HCT116 (cell line): ENCODE results near the gene INSR. TPM values are rescaled to one million over a fixed set of nuclear protein-coding genes. Genes with fewer than 3 reads are reported as not detected.

Experiments
- ATAC-seq: fragments of 200-7000 bp; cut with Tn5 transposase; 2 replicates; pipeline ENCODE4 v1.9.1; 2020; ENCODE audit warnings: mild to moderate bottlenecking, moderate library complexity
- BruUV-seq: library from RNA; stranded (reverse); fragments of 400-500 nt; replicated peaks from 2 replicates; lab custom pipeline; 2021; lab: Mats Ljungman, UMichigan
- CTCF ChIA-PET: fragments of 300-600 bp; sonication (Branson Sonifier 250); formaldehyde crosslinking; loops from one replicate; lab custom pipeline; 2021; ENCODE audit warnings: antibody characterized with exemption; lab: Charles Lee
- POLR2A ChIA-PET: fragments of 300-600, 350-600 bp; sonication (Branson Sonifier 250); formaldehyde crosslinking; loops from one replicate; lab custom pipeline; 2021; ENCODE audit warnings: antibody characterized with exemption; lab: Charles Lee
- RAD21 ChIA-PET, 2 experiments: fragments of 300-600 bp; sonication (Branson Sonifier 250); formaldehyde crosslinking; loops; one replicate each; lab custom pipeline; 2023; ENCODE audit warnings: low total read pairs in 2 of 2; ENCODE audit not compliant: uncharacterized antibody in 2 of 2, unreplicated experiment in 2 of 2, low non-redundant PET in 1 of 2; lab: Charles Lee
- DNase-seq: peaks from one replicate; pipeline ENCODE4 v3.0.0-alpha.2; 2010; ENCODE audit warnings: low read depth, low spot score
- H2AFZ ChIP-seq: fragments of 200-600 bp; shearing (Covaris generic), sonication (generic); 2 replicates; pipeline ENCODE4 v1.6.1; 2017; ENCODE audit warnings: low read depth, mixed run types, mixed read lengths, antibody characterized with exemption, low read length; ENCODE audit not compliant: poor library complexity, severe bottlenecking
- H3K27ac ChIP-seq: 2 replicates; pipeline ENCODE4 v1.5.1; 2012; ENCODE audit warnings: low read depth, low read length
- H3K27me3 ChIP-seq: fragments of 200-600 bp; sonication (generic); 2 replicates; pipeline ENCODE4 v1.6.1; 2016; ENCODE audit warnings: mixed run types, low read length, mixed read lengths; ENCODE audit not compliant: insufficient read depth
- H3K36me3 ChIP-seq, 2 experiments: fragments of 200-500 bp in 1 of 2; fragments of 200-600 bp in 1 of 2; sonication (Bioruptor generic) in 1 of 2; sonication (generic) in 1 of 2; 2 replicates each; pipeline versions ENCODE4 v1.5.1 to v1.6.1; 2014 to 2016; ENCODE audit warnings: low read length in 2 of 2, inconsistent platforms in 1 of 2, mixed read lengths in 1 of 2, mixed run types in 1 of 2; ENCODE audit not compliant: insufficient read depth in 2 of 2, control insufficient read depth in 1 of 2
- H3K4me1 ChIP-seq, 2 experiments: fragments of 200-600 bp in 1 of 2; sonication (generic) in 1 of 2; 2 replicates each; pipeline versions ENCODE4 v1.5.1 to v1.6.1; 2012 to 2017; ENCODE audit warnings: low read length in 2 of 2, inconsistent platforms in 1 of 2, mild to moderate bottlenecking in 1 of 2, mixed read lengths in 1 of 2, mixed run types in 1 of 2, moderate library complexity in 1 of 2; ENCODE audit not compliant: insufficient read depth in 2 of 2, control insufficient read depth in 1 of 2
- H3K4me2 ChIP-seq: fragments of 200-600 bp; sonication (generic); 2 replicates; pipeline ENCODE4 v1.6.1; 2017; ENCODE audit warnings: mixed run types, low read length, mixed read lengths
- H3K4me3 ChIP-seq, 2 experiments: fragments of 200-600 bp in 1 of 2; sonication (generic) in 1 of 2; replicated peaks in 1 of 2; 2 replicates each; pipeline ENCODE4 v1.5.1; 2011 to 2016; ENCODE audit warnings: low read length in 2 of 2, control low read depth in 1 of 2, low read depth in 1 of 2, mild to moderate bottlenecking in 1 of 2, mixed read lengths in 1 of 2, mixed run types in 1 of 2
- H3K79me2 ChIP-seq: fragments of 200-600 bp; sonication (generic); 2 replicates; pipeline ENCODE4 v1.6.1; 2017; ENCODE audit warnings: mild to moderate bottlenecking, mixed run types, low read length, moderate library complexity, mixed read lengths; ENCODE audit not compliant: insufficient read depth
- H3K9ac ChIP-seq: fragments of 200-600 bp; sonication (generic); 2 replicates; pipeline ENCODE4 v1.6.1; 2016; ENCODE audit warnings: low read length, mixed read lengths
- H3K9me2 ChIP-seq: fragments of 200-600 bp; sonication (generic), shearing (Covaris generic); 2 replicates; pipeline ENCODE4 v1.6.1; 2017; ENCODE audit warnings: mixed run types, mild to moderate bottlenecking, moderate library complexity; ENCODE audit not compliant: insufficient read depth
- H3K9me3 ChIP-seq, 2 experiments: fragments of 200-500 bp in 1 of 2; fragments of 200-600 bp in 1 of 2; sonication (Bioruptor generic) in 1 of 2; sonication (generic) in 1 of 2; 2 replicates each; pipeline ENCODE4 v1.6.1; 2014 to 2017; ENCODE audit warnings: low read length in 2 of 2, mixed read lengths in 2 of 2, inconsistent platforms in 1 of 2, low read depth in 1 of 2, mild to moderate bottlenecking in 1 of 2, mixed run types in 1 of 2, moderate library complexity in 1 of 2; ENCODE audit not compliant: control insufficient read depth in 1 of 2, insufficient read depth in 1 of 2
- H4K20me1 ChIP-seq: fragments of 200-600 bp; sonication (generic), shearing (Covaris generic); 2 replicates; pipeline ENCODE4 v1.6.1; 2017; ENCODE audit warnings: mixed run types, mild to moderate bottlenecking, moderate library complexity; ENCODE audit not compliant: insufficient read depth
- ATF3 ChIP-seq: IDR thresholded peaks from 2 replicates; pipeline ENCODE4 v1.6.1; 2012
- EGR1 ChIP-seq: IDR thresholded peaks from 2 replicates; pipeline ENCODE4 v1.6.1; 2012; ENCODE audit warnings: low read depth
- EZH2 ChIP-seq: fragments of 200-600 bp; sonication (generic); IDR thresholded peaks from 2 replicates; pipeline ENCODE4 v1.6.1; 2017; ENCODE audit warnings: antibody characterized with exemption, mixed run types
- JUND ChIP-seq: IDR thresholded peaks from 2 replicates; pipeline ENCODE4 v1.6.1; 2012
- RAD21 ChIP-seq: IDR thresholded peaks from 2 replicates; pipeline ENCODE4 v1.6.1; 2012; ENCODE audit warnings: low read depth, mild to moderate bottlenecking
- REST ChIP-seq: IDR thresholded peaks from 2 replicates; pipeline ENCODE4 v1.6.1; 2012; ENCODE audit warnings: low read depth
- SP1 ChIP-seq: IDR thresholded peaks from 2 replicates; pipeline ENCODE4 v1.6.1; 2012; ENCODE audit warnings: low read depth
- intact Hi-C: fragments of 100-400 bp; cut with micrococcal nuclease; formaldehyde crosslinking; loops from 2 replicates; pipeline ENCODE4 v1.10.0; 2022
- total RNA-seq: library from RNA; stranded (reverse); gene quantifications from one replicate; pipeline ENCODE4 v1.2.1, GENCODE V29; 2021; ENCODE audit not compliant: unreplicated experiment
- TF ChIP-seq, protein P1 (sequence below): IDR thresholded peaks from 2 replicates; pipeline ENCODE4 v1.6.1; 2012
- TF ChIP-seq, protein P2 (sequence below), 3 experiments: fragments of 200-600 bp in 1 of 3; sonication (generic) in 1 of 3; IDR thresholded peaks in 2 of 3; conservative IDR thresholded peaks in 1 of 3; 2 replicates each; pipeline ENCODE4 v1.5.1; 2012 to 2017; ENCODE audit warnings: low read depth in 2 of 3, low read length in 2 of 3, antibody characterized with exemption in 1 of 3, borderline replicate concordance in 1 of 3, control low read depth in 1 of 3, mild to moderate bottlenecking in 1 of 3, mixed read lengths in 1 of 3, mixed run types in 1 of 3, moderate library complexity in 1 of 3; ENCODE audit not compliant: insufficient read depth in 1 of 3

Gene INSR
- total RNA-seq, 1 experiment from 2014 or later, result 25.4 TPM

- Histone ChIP-seq H3K79me2 (no peaks in the 10 kb centered on the region), H3K9me3 (no peaks in the 10 kb centered on the region), H3K4me2 (no peak overlapping the region), H3K27ac (no peak overlapping the region), H3K36me3 (no peaks in the 10 kb centered on the region), H3K4me1 (peaks cover 11 to 30% of the 10 kb centered on the region in 2 experiments), H4K20me1 (no peaks in the 10 kb centered on the region), H3K9me2 (no peaks in the 10 kb centered on the region), H3K4me3 (no peak overlapping the region), H3K9ac (no peak overlapping the region), H2AFZ (no peak overlapping the region), H3K27me3 (no peaks in the 10 kb centered on the region)
- TF ChIP-seq, protein P1, sequence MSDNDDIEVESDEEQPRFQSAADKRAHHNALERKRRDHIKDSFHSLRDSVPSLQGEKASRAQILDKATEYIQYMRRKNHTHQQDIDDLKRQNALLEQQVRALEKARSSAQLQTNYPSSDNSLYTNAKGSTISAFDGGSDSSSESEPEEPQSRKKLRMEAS, result no peak
- no peak for TF ChIP-seq ATF3
- intact Hi-C loops, result no loop called here
- DNase-seq (no peak), ATAC-seq (no peak)
- ChIA-PET POLR2A (no interaction called here), RAD21 (no interaction called here), CTCF (no interaction called here)
- BruUV-seq, result no TSS peak
These were observed 99.6 kb downstream of the INSR start for GRCh38 chr19:7194566-7194965.

- H3K4me3 ChIP-seq, result no peak overlapping the region
- no peaks in the 10 kb centered on the region for H3K27me3 ChIP-seq
- ATAC-seq (no peak), DNase-seq (no peak)
- no peak for TF ChIP-seq EZH2
- TF ChIP-seq RAD21, result no peak
- TF ChIP-seq, protein P2, sequence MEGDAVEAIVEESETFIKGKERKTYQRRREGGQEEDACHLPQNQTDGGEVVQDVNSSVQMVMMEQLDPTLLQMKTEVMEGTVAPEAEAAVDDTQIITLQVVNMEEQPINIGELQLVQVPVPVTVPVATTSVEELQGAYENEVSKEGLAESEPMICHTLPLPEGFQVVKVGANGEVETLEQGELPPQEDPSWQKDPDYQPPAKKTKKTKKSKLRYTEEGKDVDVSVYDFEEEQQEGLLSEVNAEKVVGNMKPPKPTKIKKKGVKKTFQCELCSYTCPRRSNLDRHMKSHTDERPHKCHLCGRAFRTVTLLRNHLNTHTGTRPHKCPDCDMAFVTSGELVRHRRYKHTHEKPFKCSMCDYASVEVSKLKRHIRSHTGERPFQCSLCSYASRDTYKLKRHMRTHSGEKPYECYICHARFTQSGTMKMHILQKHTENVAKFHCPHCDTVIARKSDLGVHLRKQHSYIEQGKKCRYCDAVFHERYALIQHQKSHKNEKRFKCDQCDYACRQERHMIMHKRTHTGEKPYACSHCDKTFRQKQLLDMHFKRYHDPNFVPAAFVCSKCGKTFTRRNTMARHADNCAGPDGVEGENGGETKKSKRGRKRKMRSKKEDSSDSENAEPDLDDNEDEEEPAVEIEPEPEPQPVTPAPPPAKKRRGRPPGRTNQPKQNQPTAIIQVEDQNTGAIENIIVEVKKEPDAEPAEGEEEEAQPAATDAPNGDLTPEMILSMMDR (IDR thresholded peaks at IDR 0.05 in 2 of 3, conservative IDR thresholded peaks at IDR 0.05 in 1 of 3; ENCODE audit: borderline replicate concordance in 1 of 3, insufficient read depth in 1 of 3, low read depth in 2 of 3, low read length in 2 of 3), result no peak
- TF ChIP-seq EGR1, result no peak
- TF ChIP-seq SP1, result no peak
- no peak for TF ChIP-seq JUND
- TF ChIP-seq REST, result no peak
- H2AFZ ChIP-seq, result no peak overlapping the region
- H3K79me2 ChIP-seq, result no peaks in the 10 kb centered on the region
- CTCF ChIA-PET, result no interaction called here
- RAD21 ChIA-PET, result no interaction called here
- H3K4me2 ChIP-seq, result no peak overlapping the region
- intact Hi-C loops, result no loop called here
- no peaks in the 10 kb centered on the region for H3K9me2 ChIP-seq
- peaks cover 0 to 9% of the 10 kb centered on the region in 2 experiments; a peak in 3 of 4 replicates for H3K4me1 ChIP-seq
- POLR2A ChIA-PET, result no interaction called here
- H3K27ac ChIP-seq, result no peak overlapping the region
- H3K9me3 ChIP-seq, result no peaks in the 10 kb centered on the region
- H3K36me3 ChIP-seq, result no peaks in the 10 kb centered on the region
- no peaks in the 10 kb centered on the region for H4K20me1 ChIP-seq
- no TSS peak for BruUV-seq
- no peak overlapping the region for H3K9ac ChIP-seq
These were observed 102.1 kb downstream of the INSR start for GRCh38 chr19:7191946-7192691.
